Transverse colon (tissue), 4 donors: ENCODE data around the gene FAM169A. TPM values are rescaled to one million over a fixed set of nuclear protein-coding genes. Genes with fewer than 3 reads are reported as not detected.
"Not testable (repeated sequence)": the region's sequence is repeated elsewhere in the genome, so short reads cannot be mapped to it uniquely, and the experiment has no call there.

ENCODE experiments used
- DNase-seq: peaks from one replicate; pipeline ENCODE4 v3.0.0-alpha.2; 2019
- H3K27ac ChIP-seq, 4 donors: fragments of 200-600 bp; sonication (generic); 2 replicates each; pipeline ENCODE4 v1.5.1; 2016 to 2018; ENCODE audit warnings: inconsistent platforms in 4 of 4
- H3K27me3 ChIP-seq: fragments of 200-600 bp; sonication (generic); 2 replicates; pipeline ENCODE4 v1.5.1; 2017; ENCODE audit warnings: inconsistent platforms
- H3K36me3 ChIP-seq, 4 donors: fragments of 200-600 bp; sonication (generic); 2 replicates each; pipeline ENCODE4 v1.5.1; 2017 to 2019; ENCODE audit warnings: inconsistent platforms in 4 of 4
- H3K4me1 ChIP-seq, 4 donors: fragments of 200-600 bp; sonication (generic); 2 replicates each; pipeline ENCODE4 v1.5.1; 2017 to 2020; ENCODE audit warnings: inconsistent platforms in 4 of 4
- H3K4me3 ChIP-seq, 4 donors: fragments of 200-600 bp; sonication (generic); 1 replicate in 1 of 4; 2 replicates in 3 of 4; pipeline versions ENCODE4 v1.5.1 to v1.6.1; 2017 to 2019; ENCODE audit warnings: inconsistent platforms in 4 of 4
- H3K9me3 ChIP-seq, 2 donors: fragments of 200-600 bp; sonication (generic); 2 replicates each; pipeline ENCODE4 v1.5.1; 2017 to 2019; ENCODE audit warnings: inconsistent platforms in 2 of 2
- CTCF ChIP-seq, 5 experiments: fragments of 200-600 bp in 3 of 5; fragments of 450-650 bp in 2 of 5; sonication (generic) in 3 of 5; IDR thresholded peaks; 1 replicate in 2 of 5; 2 replicates in 3 of 5; pipeline ENCODE4 v1.5.1; 2016 to 2017; ENCODE audit warnings: antibody characterized with exemption in 5 of 5, inconsistent platforms in 3 of 5, mild to moderate bottlenecking in 2 of 5, moderate library complexity in 1 of 5
- EP300 ChIP-seq: sonication (generic); formaldehyde crosslinking; IDR thresholded peaks from one replicate; pipeline ENCODE4 v1.6.1; 2017; ENCODE audit warnings: antibody characterized with exemption, low read depth
- POLR2A ChIP-seq: fragments of 450-650 bp; IDR thresholded peaks from one replicate; pipeline ENCODE4 v1.6.1; 2016; ENCODE audit warnings: antibody characterized with exemption, mild to moderate bottlenecking, moderate library complexity
- POLR2AphosphoS5 ChIP-seq, 3 donors: sonication (generic); formaldehyde crosslinking; IDR thresholded peaks; one replicate each; pipeline ENCODE4 v1.6.1; 2016; ENCODE audit warnings: antibody characterized with exemption in 3 of 3
- WGBS, 2 donors: methylation state at CpG; one replicate each; pipeline ENCODE4 v1.1.5; 2018; ENCODE audit warnings: low coverage in 1 of 2; 5-methylcytosine and 5-hydroxymethylcytosine counted together
- in situ Hi-C, 4 donors: fragments of 200-750 bp; cut with MboI; loops; one replicate each; pipeline versions ENCODE4 v1.15.0 to v1.15.1; 2017; ENCODE audit warnings: low sequenced_read_pairs in 3 of 4, low pct_ligation_motif_present in 1 of 4, low pct_unique_long_range_greater_than_20kb in 1 of 4
- intact Hi-C: fragments of 100-400 bp; cut with DNase I; formaldehyde crosslinking; loops from one replicate; pipeline ENCODE4 v1.15.1; 2023; ENCODE audit warnings: low total_unique reads
- total RNA-seq, 4 donors: library from RNA; depleted of rRNA; stranded (reverse); fragments of >200 nt; gene quantifications; one replicate each; pipeline ENCODE4 v1.1.0, GENCODE V29; 2016

FAM169A gene
- total RNA-seq, 4 donors from 2014 or later, result 0.20 to 14.6 (median 2.5) TPM

- TF ChIP-seq CTCF (IDR thresholded peaks at IDR 0.05), result no peak
- no peak for TF ChIP-seq EP300
- TF ChIP-seq POLR2A, result no peak
- no peak for TF ChIP-seq POLR2AphosphoS5 (IDR thresholded peaks at IDR 0.05)
- no peaks in the 10 kb centered on the region for H3K27me3 ChIP-seq
- no peaks in the 10 kb centered on the region for H3K9me3 ChIP-seq
- intact Hi-C loops, result no loop called here
- in situ Hi-C loops, result no loop called here
- no peak overlapping the region for H3K4me3 ChIP-seq
- no peak overlapping the region for H3K27ac ChIP-seq
- DNase-seq, result no peak
- 38 to 49% methylated on average over 1 of the region's 1 CpG for WGBS, 2 donors
- peaks cover 0 to 4% (median 0%) of the 10 kb centered on the region in 4 donors for H3K4me1 ChIP-seq
- no peaks in the 10 kb centered on the region for H3K36me3 ChIP-seq
Measured at GRCh38 chr5:74801941-74802340, 64.2 kb downstream of the FAM169A start.

GRCh38 chr5:74801197-74801596, 65.0 kb downstream of the FAM169A start:
- Histone ChIP-seq H3K27me3 (no peaks in the 10 kb centered on the region), H3K4me1 (peaks cover 0 to 4% (median 0%) of the 10 kb centered on the region in 4 donors), H3K36me3 (no peaks in the 10 kb centered on the region), H3K27ac (no peak overlapping the region), H3K9me3 (no peaks in the 10 kb centered on the region), H3K4me3 (no peak overlapping the region)
- intact Hi-C loops, result no loop called here
- 57 to 64% methylated on average over 3 of the region's 3 CpGs for WGBS, 2 donors
- no peak for DNase-seq
- TF ChIP-seq EP300 (no peak), POLR2AphosphoS5 (IDR thresholded peaks at IDR 0.05) (no peak), POLR2A (no peak), CTCF (IDR thresholded peaks at IDR 0.05) (no peak)
- in situ Hi-C loops, result no loop called here

- no peak for DNase-seq
- Histone ChIP-seq H3K4me1 (peaks cover 0 to 4% (median 0%) of the 10 kb centered on the region in 4 donors), H3K27ac (no peak overlapping the region), H3K9me3 (no peaks in the 10 kb centered on the region), H3K27me3 (no peaks in the 10 kb centered on the region), H3K4me3 (no peak overlapping the region), H3K36me3 (no peaks in the 10 kb centered on the region)
- intact Hi-C loops, result no loop called here
- in situ Hi-C loops, result loop anchor here in 1 of 4 donors (25.0 kb wide), 1 partner anchor 113 kb away; no protein-coding TSS in a partner anchor
- WGBS, 2 donors, result 84 to 95% methylated on average over 5 to 21 of the region's 21 CpGs
- TF ChIP-seq POLR2A (no peak), POLR2AphosphoS5 (IDR thresholded peaks at IDR 0.05) (no peak), EP300 (no peak)
Measured at GRCh38 chr5:74798977-74799911, 66.9 kb downstream of the FAM169A start.

- intact Hi-C loops, H3K36me3 ChIP-seq, H3K4me3 ChIP-seq, H3K27ac ChIP-seq, DNase-seq, H3K9me3 ChIP-seq, H3K27me3 ChIP-seq, H3K4me1 ChIP-seq: not testable (repeated sequence)
- in situ Hi-C loops, result loop anchor here in 1 of 4 donors (25.0 kb wide), 1 partner anchor 121 kb away; no protein-coding TSS in a partner anchor
- WGBS, 2 donors, result 91 to 92% methylated on average over 3 of the region's 3 CpGs
Measured at GRCh38 chr5:74791669-74792068, 74.5 kb downstream of the FAM169A start.

- in situ Hi-C loops (loop anchor here in 1 of 4 donors (25.0 kb wide), 1 partner anchor 125 kb away; no protein-coding TSS in a partner anchor), intact Hi-C loops (no loop called here)
- no peak for DNase-seq
- Histone ChIP-seq H3K9me3 (no peaks in the 10 kb centered on the region), H3K36me3 (no peaks in the 10 kb centered on the region), H3K4me1 (no peaks in the 10 kb centered on the region), H3K27me3 (no peaks in the 10 kb centered on the region), H3K4me3 (no peak overlapping the region), H3K27ac (no peak overlapping the region)
- WGBS, 2 donors, result 89% methylated on average over 6 of the region's 6 CpGs; no CpG with 5 or more reads in 1 of the 2 donors
- TF ChIP-seq POLR2A (no peak), POLR2AphosphoS5 (IDR thresholded peaks at IDR 0.05) (no peak), CTCF (IDR thresholded peaks at IDR 0.05) (no peak), EP300 (no peak)
Measured at GRCh38 chr5:74787424-74787823, 78.8 kb downstream of the FAM169A start.
